ENCODE results near the gene MLLT3. TPM values are rescaled to one million over a fixed set of nuclear protein-coding genes. Genes with fewer than 3 reads are reported as not detected.

MLLT3 gene
- total and polyA plus RNA-seq, 2 of the 8 experiments (the other 6 are each of a cell fraction or from before 2014, with no cell fraction given), result 5.9 to 9.6 TPM

- H2BK120ac ChIP-seq (replicated peaks; ENCODE audit: low read depth, low read length), result no peak overlapping the region
- H3K27ac ChIP-seq (ENCODE audit: low read depth, low read length), result no peak overlapping the region
- TF ChIP-seq SUZ12 (IDR thresholded peaks at IDR 0.05; ENCODE audit: low read length), result no peak
- TF ChIP-seq CBX5 (IDR thresholded peaks at IDR 0.05; ENCODE audit: low read depth, low read length), result no peak
- TF ChIP-seq YY1 (IDR thresholded peaks at IDR 0.05; ENCODE audit: low read depth, low read length), result no peak
- no peak for TF ChIP-seq POU5F1 (IDR thresholded peaks at IDR 0.05; ENCODE audit: low read depth, low read length)
- no peak for TF ChIP-seq PHF8 (conservative IDR thresholded peaks at IDR 0.05; ENCODE audit: low read depth, low read length)
- no peak for TF ChIP-seq TBP (IDR thresholded peaks at IDR 0.05; ENCODE audit: low read depth, low read length)
- TF ChIP-seq SP2 (IDR thresholded peaks at IDR 0.05; ENCODE audit: low read length), result no peak
- no peak for TF ChIP-seq JUN (IDR thresholded peaks at IDR 0.05; ENCODE audit: low read depth, low read length)
- TF ChIP-seq SIRT6 (IDR thresholded peaks at IDR 0.05; ENCODE audit: low read length), result no peak
- no peak for TF ChIP-seq ATF3 (IDR thresholded peaks at IDR 0.05; ENCODE audit: insufficient read depth, low read depth, low read length)
- no peak for TF ChIP-seq EGR1 (IDR thresholded peaks at IDR 0.05; ENCODE audit: borderline replicate concordance, low read depth, low read length)
- TF ChIP-seq GABPA (IDR thresholded peaks at IDR 0.05; ENCODE audit: borderline replicate concordance, insufficient read depth, low read length), result no peak
- no peak for TF ChIP-seq RFX5 (IDR thresholded peaks at IDR 0.05; ENCODE audit: borderline replicate concordance, low read depth, low read length)
- no peak for TF ChIP-seq ZNF274 (IDR thresholded peaks at IDR 0.05; ENCODE audit: borderline replicate concordance, extremely low read depth, low read length)
- no peak for TF ChIP-seq EZH2 (IDR thresholded peaks at IDR 0.05; ENCODE audit: low read depth, low read length, severe bottlenecking)
- no peak for TF ChIP-seq CREB1 (IDR thresholded peaks at IDR 0.05)
Observed at GRCh38 chr9:20315677-20316076, 306.6 kb downstream of the MLLT3 start.

More at GRCh38 chr9:20315677-20316076, 306.6 kb downstream of the MLLT3 start:
- Histone ChIP-seq H2BK15ac (ENCODE audit: low read length) (no peak overlapping the region), H3K4me3 (ENCODE audit: extremely low read depth in 1 of 4, insufficient read depth in 2 of 4, low read depth in 3 of 4, low read length in 4 of 4) (no peak overlapping the region), H3K14ac (ENCODE audit: insufficient read length) (no peak overlapping the region), H4K8ac (ENCODE audit: extremely low read depth, insufficient read depth, low read length) (no peak overlapping the region), H3K56ac (replicated peaks; ENCODE audit: insufficient read length, low read depth, low read length) (no peak overlapping the region), H3K9me3 (ENCODE audit: insufficient read depth in 2 of 2, low read depth in 1 of 2, low read length in 1 of 2) (no peaks in the 10 kb centered on the region), H3K79me1 (ENCODE audit: low read depth, low read length) (no peaks in the 10 kb centered on the region), H2BK12ac (ENCODE audit: low read depth, low read length) (no peak overlapping the region), H2AFZ (ENCODE audit: low read length) (no peak overlapping the region), H2AK5ac (ENCODE audit: low read depth, low read length) (no peak overlapping the region), H2BK20ac (ENCODE audit: low read length) (no peak overlapping the region), H3K18ac (ENCODE audit: extremely low read depth, low read length) (no peak overlapping the region), H3K23ac (ENCODE audit: insufficient read length) (no peak overlapping the region), H3K79me2 (ENCODE audit: control insufficient read depth in 1 of 2, insufficient read depth in 2 of 2, low read length in 2 of 2) (no peaks in the 10 kb centered on the region), H4K20me1 (replicated peaks in 1 of 2; ENCODE audit: control insufficient read depth in 1 of 2, insufficient read depth in 2 of 2, low read length in 2 of 2) (no peaks in the 10 kb centered on the region), H3K27me3 (replicated peaks in 1 of 4; ENCODE audit: control insufficient read depth in 3 of 4, extremely low read depth in 1 of 4, insufficient read depth in 3 of 4, low read length in 3 of 4) (no peaks in the 10 kb centered on the region), H4K5ac (ENCODE audit: insufficient read length, low read depth, low read length) (no peak overlapping the region), H3K9ac (replicated peaks in 1 of 4; ENCODE audit: extremely low read depth in 1 of 4, low read depth in 3 of 4, low read length in 3 of 4) (no peak overlapping the region), H2BK5ac (ENCODE audit: low read depth, low read length) (no peak overlapping the region), H3K4me1 (replicated peaks in 1 of 4; ENCODE audit: control insufficient read depth in 3 of 4, insufficient read depth in 4 of 4, low read length in 3 of 4) (no peaks in the 10 kb centered on the region; a peak in 1 of 7 replicates), H4K91ac (replicated peaks; ENCODE audit: insufficient read length, low read length) (no peak overlapping the region), H3K36me3 (ENCODE audit: control insufficient read depth in 2 of 4, insufficient read depth in 4 of 4, low read length in 3 of 4) (no peaks in the 10 kb centered on the region), H3K23me2 (ENCODE audit: low read depth, low read length) (no peaks in the 10 kb centered on the region), H3K4me2 (ENCODE audit: insufficient read depth in 1 of 2, low read depth in 2 of 2, low read length in 2 of 2) (no peak overlapping the region), H3K4ac (replicated peaks; ENCODE audit: insufficient read length, low read depth, low read length) (no peak overlapping the region)
- FAIRE-seq (no peak), DNase-seq (ENCODE audit: low read depth in 1 of 2, low spot score in 2 of 2) (no peak)
- WGBS, 2 experiments (ENCODE audit: extremely low coverage in 1 of 2, insufficient coverage in 1 of 2, insufficient read length in 1 of 2, insufficient replicate concordance in 2 of 2, low coverage in 1 of 2, low lambda C conversion rate in 2 of 2, missing lambda C conversion rate in 1 of 2), result 93% methylated on average over 2 of the region's 2 CpGs; no CpG with 5 or more reads in 1 of the 2 experiments
- CTCF ChIA-PET (ENCODE audit: partially characterized antibody), result interaction anchor here (0.7 to 1.5 kb wide), 2 partner anchors 18 to 369 kb away, joined by 3 to 4 read pairs; no protein-coding TSS in a partner anchor
- POLR2A ChIA-PET (ENCODE audit: partially characterized antibody), result no interaction called here

All from H1 (cell line).